Esophagus squamous epithelium (tissue), 4 donors: Measurements from ENCODE around the gene SPINK7.

Source experiments
- CTCF ChIP-seq, 6 experiments: fragments of 450-650 bp in 4 of 6; fragments of 200-600 bp in 2 of 6; sonication (generic) in 2 of 6; IDR thresholded peaks; one replicate each; pipeline ENCODE4 v1.5.1; 2016 to 2019; ENCODE audit warnings: antibody characterized with exemption in 6 of 6, mild to moderate bottlenecking in 4 of 6, moderate library complexity in 4 of 6
- POLR2A ChIP-seq, 4 donors: fragments of 450-650 bp; IDR thresholded peaks; one replicate each; pipeline ENCODE4 v1.6.1; 2017; ENCODE audit warnings: antibody characterized with exemption in 4 of 4, mild to moderate bottlenecking in 4 of 4, moderate library complexity in 3 of 4

- no peak for TF ChIP-seq CTCF (IDR thresholded peaks at IDR 0.05)
- TF ChIP-seq POLR2A (IDR thresholded peaks at IDR 0.05) = no peak
Measured at GRCh38 chr5:148309019-148309418, 3.2 kb upstream of the SPINK7 start.
